Tibial nerve (tissue), 4 donors: ENCODE measurements around the gene LIAS.

Experiments used
- EP300 ChIP-seq, 2 donors: sonication (generic); formaldehyde crosslinking; IDR thresholded peaks; one replicate each; pipeline ENCODE4 v1.6.1; 2017; ENCODE audit warnings: antibody characterized with exemption in 2 of 2, mild to moderate bottlenecking in 1 of 2
- POLR2A ChIP-seq, 2 donors: fragments of 450-650 bp; IDR thresholded peaks; one replicate each; pipeline ENCODE4 v1.6.1; 2017; ENCODE audit warnings: antibody characterized with exemption in 2 of 2, mild to moderate bottlenecking in 2 of 2, moderate library complexity in 2 of 2
- TF ChIP-seq, protein P1 (sequence below), 5 experiments: fragments of 200-600 bp in 3 of 5; fragments of 450-650 bp in 2 of 5; sonication (generic) in 3 of 5; IDR thresholded peaks; one replicate each; pipeline ENCODE4 v1.5.1; 2016 to 2019; ENCODE audit warnings: antibody characterized with exemption in 5 of 5, mild to moderate bottlenecking in 3 of 5, moderate library complexity in 2 of 5

DNA sequence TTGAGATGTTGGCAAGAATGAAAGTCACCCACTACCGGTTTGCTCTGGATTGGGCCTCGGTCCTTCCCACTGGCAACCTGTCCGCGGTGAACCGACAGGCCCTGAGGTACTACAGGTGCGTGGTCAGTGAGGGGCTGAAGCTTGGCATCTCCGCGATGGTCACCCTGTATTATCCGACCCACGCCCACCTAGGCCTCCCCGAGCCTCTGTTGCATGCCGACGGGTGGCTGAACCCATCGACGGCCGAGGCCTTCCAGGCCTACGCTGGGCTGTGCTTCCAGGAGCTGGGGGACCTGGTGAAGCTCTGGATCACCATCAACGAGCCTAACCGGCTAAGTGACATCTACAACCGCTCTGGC, 12.4 kb upstream of the LIAS start:
- TF ChIP-seq, protein P1, sequence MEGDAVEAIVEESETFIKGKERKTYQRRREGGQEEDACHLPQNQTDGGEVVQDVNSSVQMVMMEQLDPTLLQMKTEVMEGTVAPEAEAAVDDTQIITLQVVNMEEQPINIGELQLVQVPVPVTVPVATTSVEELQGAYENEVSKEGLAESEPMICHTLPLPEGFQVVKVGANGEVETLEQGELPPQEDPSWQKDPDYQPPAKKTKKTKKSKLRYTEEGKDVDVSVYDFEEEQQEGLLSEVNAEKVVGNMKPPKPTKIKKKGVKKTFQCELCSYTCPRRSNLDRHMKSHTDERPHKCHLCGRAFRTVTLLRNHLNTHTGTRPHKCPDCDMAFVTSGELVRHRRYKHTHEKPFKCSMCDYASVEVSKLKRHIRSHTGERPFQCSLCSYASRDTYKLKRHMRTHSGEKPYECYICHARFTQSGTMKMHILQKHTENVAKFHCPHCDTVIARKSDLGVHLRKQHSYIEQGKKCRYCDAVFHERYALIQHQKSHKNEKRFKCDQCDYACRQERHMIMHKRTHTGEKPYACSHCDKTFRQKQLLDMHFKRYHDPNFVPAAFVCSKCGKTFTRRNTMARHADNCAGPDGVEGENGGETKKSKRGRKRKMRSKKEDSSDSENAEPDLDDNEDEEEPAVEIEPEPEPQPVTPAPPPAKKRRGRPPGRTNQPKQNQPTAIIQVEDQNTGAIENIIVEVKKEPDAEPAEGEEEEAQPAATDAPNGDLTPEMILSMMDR (IDR thresholded peaks at IDR 0.05): no peak
- TF ChIP-seq POLR2A (IDR thresholded peaks at IDR 0.05): no peak
- no peak for TF ChIP-seq EP300 (IDR thresholded peaks at IDR 0.05)
